ENCODE results near the gene APMAP.
"Not testable (repeated sequence)": the region's sequence is repeated elsewhere in the genome, so short reads cannot be mapped to it uniquely, and the experiment has no call there.

Gene APMAP

GRCh38 chr20:24951536-24952083, 40.9 kb downstream of the APMAP start:
- no peak for DNase-seq (ENCODE audit: low read depth)
- no peak for TF ChIP-seq CTCF (IDR thresholded peaks at IDR 0.05; ENCODE audit: low read length, missing control alignments)
- H3K4me3 ChIP-seq (replicated peaks; ENCODE audit: low read depth, low read length), result no peak overlapping the region

- no peak for TF ChIP-seq CTCF (IDR thresholded peaks at IDR 0.05; ENCODE audit: low read length, missing control alignments)
- H3K4me3 ChIP-seq (replicated peaks; ENCODE audit: low read depth, low read length), result no peak overlapping the region
- DNase-seq (ENCODE audit: low read depth), result no peak
Observed at GRCh38 chr20:24950836-24951525, 41.6 kb downstream of the APMAP start.

DNA sequence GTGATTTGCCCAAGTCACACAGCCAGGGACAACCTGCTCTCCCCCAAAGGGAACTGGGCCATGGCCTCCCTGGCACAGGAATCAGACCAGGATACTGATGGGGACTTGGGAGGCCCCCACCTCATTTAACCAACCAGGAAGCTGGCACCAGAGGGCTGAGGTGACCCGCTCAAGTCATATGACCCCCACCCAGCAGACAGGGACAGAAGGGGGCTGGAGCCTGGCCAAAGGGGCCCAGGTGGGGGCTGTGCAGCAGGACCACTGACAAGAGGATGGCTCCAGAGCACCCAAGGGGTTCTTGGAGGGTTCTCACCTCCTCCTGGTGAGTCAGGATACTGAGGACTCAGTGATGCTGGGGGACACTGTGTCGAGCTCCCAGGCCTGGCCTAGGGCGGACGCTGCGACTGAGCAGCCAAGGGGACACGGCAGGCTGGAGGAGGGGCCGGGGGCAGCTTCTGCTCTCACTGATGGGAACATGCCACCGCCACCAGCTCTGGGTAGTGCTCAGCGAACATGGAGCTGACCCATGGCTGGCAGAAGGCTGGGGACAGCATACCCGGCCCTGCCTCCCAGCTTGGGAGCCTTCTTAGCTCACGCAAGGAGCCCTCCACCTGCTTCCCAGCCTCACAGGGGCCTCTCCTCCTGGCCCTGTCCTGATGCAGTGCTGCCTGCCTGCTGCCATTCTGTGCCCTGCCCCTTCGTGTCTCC, 42.3 kb downstream of the APMAP start:
- DNase-seq (ENCODE audit: low read depth), result no peak
- H3K4me3 ChIP-seq (replicated peaks; ENCODE audit: low read depth, low read length), result no peak overlapping the region

GRCh38 chr20:24949756-24950127, 42.8 kb downstream of the APMAP start:
- DNase-seq (ENCODE audit: low read depth), result no peak
- no peak for TF ChIP-seq CTCF (IDR thresholded peaks at IDR 0.05; ENCODE audit: low read length, missing control alignments)
- H3K4me3 ChIP-seq (replicated peaks; ENCODE audit: low read depth, low read length), result no peak overlapping the region

More for the DNA sequence above, 42.3 kb downstream of the APMAP start:
- no peak for TF ChIP-seq CTCF (IDR thresholded peaks at IDR 0.05; ENCODE audit: low read length, missing control alignments)

DNA sequence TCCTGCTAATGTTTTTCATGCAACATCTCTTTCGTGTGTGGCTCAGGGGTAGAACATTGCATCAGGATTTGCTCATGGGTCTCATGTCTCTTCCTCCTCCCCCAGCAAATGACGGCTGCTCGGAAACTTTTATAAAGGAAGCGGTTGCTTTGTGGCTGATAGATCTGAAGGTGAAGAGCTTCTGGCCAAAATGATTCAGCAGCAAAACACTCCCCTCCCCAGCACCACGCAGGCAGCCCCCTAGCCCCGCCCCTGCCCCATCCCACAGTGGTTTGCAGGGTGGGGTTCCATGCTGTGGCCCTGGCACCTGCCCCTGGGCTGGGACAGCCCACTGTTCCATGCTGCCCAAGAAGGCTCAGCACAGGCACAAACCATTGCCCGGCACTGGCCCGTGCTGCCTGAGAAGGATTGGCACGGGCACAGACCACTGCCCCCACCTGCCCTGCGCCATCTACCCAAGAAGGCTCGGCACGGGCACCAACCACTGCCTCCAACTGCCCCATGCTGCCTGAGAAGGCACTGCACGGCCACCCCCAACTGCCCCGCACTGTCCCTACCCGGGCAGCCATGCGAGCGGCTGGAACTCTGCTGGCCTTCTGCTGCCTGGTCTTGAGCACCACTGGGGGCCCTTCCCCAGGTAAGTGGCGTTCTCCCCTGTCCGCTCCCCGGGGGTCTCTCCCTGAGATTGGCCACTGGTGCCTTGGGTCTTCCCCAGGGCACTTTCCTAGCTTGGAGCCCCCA, 43.4 kb downstream of the APMAP start, which contains the start of gene CST7:
Gene CST7 (plus strand): TSS at position 331 of the 741 bp plus-strand sequence. CDS start 237 bp downstream, at position 568.
- DNase-seq (ENCODE audit: low read depth), result no peak
- no peak for TF ChIP-seq CTCF (IDR thresholded peaks at IDR 0.05; ENCODE audit: low read length, missing control alignments)
- no peak within 1 kb of the TSS for H3K4me3 ChIP-seq (replicated peaks; ENCODE audit: low read depth, low read length)

DNA sequence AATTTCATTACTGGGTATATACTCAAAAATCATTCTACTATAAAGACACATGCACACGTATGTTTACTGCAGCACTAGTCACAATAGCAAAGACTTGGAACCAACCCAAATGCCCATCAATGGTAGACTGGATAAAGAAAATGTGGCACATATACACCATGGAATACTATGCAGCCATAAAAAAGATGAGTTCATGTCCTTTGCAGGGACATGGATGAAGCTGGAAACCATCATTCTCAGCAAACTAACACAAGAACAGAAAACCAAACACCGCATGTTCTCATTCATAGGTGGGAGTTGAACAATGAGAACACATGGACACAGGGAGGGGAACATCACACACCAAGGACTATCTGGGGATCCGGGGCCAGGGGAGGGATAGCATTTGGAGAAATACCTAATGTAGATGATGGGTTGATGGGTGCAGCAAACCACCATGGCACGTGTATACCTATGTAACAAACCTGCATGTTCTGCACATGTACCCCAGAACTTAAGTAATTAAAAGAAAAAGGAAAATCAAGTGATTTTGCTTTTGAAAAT, 44.1 kb downstream of the APMAP start:
- DNase-seq (ENCODE audit: low read depth); H3K4me3 ChIP-seq (replicated peaks; ENCODE audit: low read depth, low read length): not testable (repeated sequence)

GRCh38 chr20:24946376-24946775, 46.2 kb downstream of the APMAP start:
- not testable (repeated sequence) for DNase-seq (ENCODE audit: low read depth); H3K4me3 ChIP-seq (replicated peaks; ENCODE audit: low read depth, low read length)

Data from fibroblast of pulmonary artery (primary cell).